Amygdala (tissue), 56 donors: ENCODE results near the gene ANK3.

Source experiments
- DNase-seq, 56 donors: peaks; one replicate each; lab custom pipeline; 2025; lab: John Stamatoyannopoulos, UW

Gene ANK3

DNA sequence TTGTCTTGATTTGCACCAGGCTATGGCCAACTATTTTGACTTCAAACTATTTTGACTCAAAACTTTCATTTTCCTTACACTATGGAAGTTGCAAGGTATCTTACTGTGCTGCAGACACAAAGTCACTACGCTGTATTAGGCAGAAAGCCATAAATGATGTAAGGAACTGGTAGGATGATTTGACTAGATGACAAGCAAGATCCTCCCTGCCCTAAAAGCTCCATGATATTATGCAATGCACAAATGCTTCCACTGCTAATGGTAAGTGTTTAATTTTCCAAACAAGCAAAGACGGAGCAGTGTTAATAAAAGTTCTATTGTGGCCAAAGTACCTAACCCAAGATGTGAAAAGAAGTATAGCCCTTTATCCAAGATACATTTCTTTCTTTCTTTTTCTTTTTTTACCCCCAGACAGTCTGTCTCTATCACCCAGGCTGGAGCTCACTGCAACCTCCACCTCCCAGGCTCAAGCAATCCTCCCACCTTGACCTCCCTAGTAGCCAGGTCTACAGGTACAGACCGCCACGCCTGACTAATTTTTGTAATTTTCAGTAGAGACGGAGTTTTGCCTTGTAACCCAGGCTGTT, 98.2 kb downstream of the ANK3 start:
- no peak for DNase-seq

DNA sequence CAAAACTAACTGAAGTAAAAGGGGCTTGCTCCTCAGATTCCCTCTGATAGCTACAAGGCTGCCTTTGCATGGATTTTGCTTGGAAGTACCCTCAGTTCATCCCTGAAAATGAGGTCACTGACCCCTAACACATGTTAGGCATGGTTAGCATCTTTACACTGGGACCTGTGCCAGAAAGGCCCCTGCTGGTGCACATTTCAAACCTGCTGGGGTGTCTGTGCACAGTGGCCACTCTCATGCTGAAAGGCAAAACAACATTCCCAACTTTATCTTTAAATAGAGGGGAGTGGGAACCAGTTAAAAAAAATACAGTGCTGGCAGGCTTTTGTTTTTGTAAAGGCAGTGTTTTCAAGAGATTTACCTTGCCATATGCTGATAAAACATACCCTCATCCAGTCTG, 99.1 kb downstream of the ANK3 start:
- DNase-seq: peak in 1 of 56 donors; percentile 11

DNA sequence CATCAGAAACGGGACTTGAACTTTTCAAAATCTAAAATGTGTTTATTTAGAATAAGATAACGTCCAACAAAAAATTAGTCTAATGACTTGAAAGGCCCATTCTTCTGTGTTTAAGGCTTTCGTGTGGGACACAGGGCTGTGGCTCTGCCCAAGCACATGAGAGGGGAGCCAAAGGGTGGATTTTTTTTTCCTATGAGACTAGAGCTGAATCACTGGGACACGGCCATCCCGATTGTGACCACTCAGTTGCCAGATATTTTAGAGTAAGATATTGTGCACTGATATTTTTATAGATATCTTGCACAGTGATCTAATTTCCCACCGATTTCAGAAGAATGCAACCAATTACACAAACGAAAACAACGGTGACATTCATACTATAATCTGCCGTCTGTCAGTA, 99.9 kb downstream of the ANK3 start:
- no peak for DNase-seq

DNA sequence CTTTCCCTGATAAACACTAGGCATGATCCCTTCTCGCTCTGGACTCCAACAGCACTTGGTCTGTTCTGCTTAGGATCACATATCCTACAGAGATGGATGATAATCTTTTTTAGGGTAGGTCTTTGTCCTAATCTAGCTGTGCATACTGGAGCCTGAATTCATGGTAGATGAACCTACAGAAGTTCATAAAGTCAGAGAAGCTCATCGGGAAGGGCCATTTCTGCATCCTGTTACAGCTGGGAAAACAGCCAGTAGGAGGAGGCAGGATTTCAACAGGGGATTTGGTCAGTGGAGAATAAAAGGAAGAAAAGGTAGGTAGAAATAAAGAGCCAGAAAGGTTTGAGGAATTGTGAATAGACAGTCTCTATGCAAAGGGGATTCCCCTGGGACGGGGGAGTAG, 101.4 kb downstream of the ANK3 start:
- DNase-seq: no peak

DNA sequence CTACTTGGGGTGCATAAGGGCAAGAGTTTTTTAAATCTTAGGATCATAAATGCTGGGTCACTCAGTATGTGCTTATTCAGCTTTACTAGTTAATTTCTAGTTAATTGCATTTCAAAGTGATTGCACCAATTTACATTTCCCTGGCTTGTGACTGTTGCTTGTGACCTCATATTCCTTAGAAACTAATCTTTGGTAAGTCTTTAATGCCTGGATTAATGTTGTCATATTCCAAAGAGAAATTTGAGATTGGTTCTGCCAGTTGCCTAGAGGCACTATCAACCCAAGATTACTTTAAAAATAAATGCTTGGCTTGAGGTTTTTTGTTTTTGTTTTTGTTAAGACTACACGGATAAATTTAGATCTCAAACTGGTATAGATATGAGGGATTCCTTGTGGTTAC, 103.1 kb downstream of the ANK3 start:
- DNase-seq: no peak

DNA sequence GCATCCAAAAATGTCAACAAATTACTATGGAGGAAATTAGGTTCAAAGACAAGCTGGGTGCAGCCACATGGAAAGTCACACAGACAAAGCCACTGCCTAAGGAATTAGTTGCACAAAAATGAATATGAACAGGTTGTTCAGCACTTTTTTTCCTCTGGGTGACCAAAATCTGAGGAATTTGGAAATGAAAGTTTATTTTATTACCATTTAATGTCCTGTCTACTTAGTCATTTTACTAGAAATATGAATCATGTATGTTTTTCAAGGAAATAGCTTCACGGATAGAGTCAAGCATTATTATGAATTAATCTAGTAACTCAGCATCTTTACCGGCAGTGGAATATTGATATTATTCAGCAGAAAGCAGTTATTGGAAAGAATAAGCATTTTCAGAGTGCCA, 106.3 kb downstream of the ANK3 start:
- no peak for DNase-seq

DNA sequence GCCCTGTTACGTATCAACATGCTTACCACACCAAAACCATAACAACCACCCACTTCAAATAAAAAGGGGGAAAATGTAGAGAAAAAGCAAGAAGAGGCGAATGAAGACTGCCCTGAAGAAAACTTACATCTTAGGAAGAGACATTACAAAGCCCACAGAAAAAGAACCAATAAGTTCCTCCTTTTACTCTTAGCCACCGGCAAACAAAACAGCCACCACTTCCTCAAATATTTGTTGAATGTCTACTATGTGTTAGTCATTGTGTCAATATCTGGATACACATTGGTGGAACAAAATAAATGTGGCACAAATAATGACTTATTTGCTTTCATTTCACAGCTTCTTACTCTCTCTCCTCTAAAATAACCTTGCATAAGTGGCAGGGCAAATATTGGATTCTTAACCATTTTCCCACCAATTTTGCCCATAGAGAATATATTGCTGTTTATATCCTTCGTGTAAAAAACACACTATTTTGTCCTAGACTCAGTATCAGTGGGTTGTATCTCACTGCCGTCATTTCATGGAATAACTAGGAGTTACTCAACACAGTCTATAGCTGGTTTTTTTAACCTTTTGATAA, 106.8 kb downstream of the ANK3 start:
- peak in 1 of 56 donors; percentile 24 for DNase-seq

DNA sequence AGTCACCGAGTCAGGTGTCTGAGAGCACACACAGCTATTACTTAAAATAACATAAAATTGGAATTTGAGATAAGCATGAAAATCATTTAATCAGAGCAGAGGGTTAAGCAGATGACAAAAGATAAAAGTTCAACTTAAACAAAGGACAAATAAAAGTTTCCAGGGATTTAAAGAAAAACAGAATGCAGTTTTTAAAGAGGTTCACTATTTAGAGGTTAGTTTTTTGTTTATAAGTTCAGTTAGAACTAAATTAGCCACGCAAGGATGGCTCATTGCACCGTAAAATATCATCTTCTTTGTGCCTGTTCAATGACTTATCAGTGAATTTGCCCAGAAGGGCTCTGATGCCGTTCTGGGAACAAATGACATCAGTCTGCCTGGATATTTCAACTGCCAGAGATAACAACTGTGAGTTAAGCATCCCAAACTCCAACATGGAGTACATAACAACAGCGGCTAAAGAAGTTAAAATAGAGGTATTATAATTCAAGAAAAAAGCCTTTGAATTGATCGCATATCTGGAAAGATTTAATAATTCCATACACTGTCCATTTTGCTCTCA, 107.8 kb downstream of the ANK3 start:
- no peak for DNase-seq

DNA sequence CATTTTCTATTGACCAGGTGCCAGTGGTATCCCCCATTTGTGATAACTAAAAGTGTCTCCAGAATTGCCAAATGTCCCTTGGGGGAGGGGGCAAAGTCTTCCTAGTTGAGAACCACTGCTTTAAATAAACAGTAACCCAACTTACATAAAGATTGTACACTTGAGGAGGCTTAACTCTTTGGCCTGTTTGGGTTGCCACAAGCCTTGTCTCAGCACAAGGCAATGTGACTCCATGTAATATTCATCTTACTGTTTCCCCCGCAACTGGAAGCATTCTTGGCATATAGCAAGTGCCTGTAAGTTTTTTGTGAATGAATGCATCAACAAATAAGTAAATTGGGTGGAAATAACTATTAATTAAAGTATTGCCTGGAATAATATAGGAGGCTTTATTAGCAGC, 108.3 kb downstream of the ANK3 start:
- DNase-seq: no peak

DNA sequence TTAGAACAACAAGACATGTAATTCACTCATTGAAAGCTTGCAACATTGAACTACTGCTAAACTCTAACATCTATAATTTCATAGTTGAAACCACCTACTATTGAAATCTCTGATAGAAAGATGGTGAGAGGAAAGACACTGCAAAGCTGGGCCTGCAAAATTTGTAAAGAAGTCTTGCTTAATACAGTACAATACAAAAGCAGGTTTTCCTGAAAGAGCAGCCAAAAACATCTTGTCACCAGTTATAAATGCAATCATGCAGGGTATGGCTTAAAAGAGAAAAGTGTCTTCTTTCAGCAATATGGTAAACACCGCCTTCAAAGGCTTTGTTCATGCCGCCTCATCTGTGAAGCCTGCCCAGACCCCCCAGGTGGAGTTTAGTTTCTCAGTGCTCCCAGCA, 109.2 kb downstream of the ANK3 start:
- no peak for DNase-seq

DNA sequence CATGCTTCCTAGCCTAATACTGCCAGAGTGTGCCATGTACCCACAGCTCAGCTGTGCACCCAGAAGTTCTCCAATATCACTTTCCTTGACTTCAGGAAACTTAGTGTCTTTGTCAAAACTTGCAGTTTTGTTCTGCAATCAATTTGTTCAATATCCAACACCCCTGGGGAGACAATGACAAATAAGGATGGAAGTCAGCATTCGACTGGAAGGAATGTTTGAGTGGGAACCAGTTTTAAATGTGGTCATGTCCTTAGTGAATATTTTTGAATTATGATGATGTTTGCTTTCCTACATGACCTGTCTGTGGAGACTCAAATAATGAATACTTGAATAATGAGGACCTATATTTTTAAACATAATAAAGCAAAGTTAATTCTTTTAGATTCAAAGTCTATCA, 112.0 kb downstream of the ANK3 start:
- DNase-seq: no peak

DNA sequence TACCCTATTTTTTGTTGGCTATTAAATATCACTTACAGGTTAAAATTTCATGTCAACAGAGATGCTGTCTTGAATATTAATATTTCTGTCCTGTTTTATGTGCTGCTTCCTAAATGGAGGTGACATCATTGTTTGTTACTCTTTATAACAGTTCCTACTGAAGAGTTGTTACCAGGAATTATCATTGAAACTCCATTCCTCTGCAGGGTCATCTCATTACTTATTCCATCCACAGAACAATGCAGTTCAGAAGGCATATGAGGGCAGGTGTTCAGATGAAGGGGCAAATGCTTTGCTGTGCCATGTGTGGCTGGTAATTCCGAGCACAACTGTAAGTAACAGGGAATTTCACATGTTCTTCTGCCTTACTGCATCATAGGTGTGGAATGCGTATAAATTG, 113.4 kb downstream of the ANK3 start:
- DNase-seq: no peak

DNA sequence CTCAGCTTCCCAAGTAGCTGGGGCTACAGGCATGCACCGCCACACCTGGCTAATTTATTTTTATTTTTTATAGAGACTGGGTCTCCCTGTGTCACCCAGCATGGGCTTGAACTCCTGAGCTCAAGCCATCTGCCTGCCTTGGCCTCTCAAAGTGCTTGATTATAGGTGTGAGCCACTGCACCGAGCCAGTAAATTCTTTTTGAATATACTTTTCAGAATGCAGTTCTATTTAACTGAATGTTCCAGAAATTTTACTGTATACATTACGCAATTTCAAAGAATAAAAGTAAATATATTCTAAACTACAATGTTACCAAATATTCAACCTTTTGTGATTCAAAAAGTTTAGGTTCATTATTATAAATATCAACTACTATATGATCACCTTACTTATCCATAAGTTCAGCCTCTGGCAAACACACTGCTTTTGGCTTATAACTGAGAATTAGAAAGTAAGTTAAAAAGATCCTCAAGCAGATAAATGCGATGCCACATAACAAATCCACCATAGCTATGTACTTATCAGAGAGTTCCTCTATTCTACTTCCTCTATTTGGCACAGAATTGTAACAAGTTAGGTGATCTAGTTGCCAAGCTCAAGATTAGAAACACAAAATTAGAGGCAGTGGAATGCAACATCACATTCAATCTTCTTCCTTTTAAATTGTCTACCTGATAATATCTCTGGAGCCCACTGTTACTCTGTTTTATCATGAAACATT, 118.2 kb downstream of the ANK3 start:
- no peak for DNase-seq

DNA sequence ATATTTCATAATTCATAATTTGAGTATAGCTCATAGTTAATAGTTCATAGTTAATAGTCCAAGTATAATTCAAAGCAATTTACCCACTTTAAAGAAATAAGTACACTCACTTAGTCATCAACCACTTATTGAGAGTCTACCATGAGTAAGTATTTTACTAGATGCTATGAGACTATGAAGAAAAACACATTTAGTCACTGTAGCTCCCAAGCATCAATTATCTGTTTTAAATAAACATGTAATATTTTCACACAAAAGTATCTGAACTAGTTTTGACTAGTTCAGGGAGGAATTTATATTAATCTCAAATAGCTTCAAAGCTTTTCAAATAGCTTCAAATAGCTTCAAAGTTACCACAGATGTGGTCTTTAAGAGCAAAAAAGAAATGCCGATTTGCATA, 119.2 kb downstream of the ANK3 start:
- no peak for DNase-seq

DNA sequence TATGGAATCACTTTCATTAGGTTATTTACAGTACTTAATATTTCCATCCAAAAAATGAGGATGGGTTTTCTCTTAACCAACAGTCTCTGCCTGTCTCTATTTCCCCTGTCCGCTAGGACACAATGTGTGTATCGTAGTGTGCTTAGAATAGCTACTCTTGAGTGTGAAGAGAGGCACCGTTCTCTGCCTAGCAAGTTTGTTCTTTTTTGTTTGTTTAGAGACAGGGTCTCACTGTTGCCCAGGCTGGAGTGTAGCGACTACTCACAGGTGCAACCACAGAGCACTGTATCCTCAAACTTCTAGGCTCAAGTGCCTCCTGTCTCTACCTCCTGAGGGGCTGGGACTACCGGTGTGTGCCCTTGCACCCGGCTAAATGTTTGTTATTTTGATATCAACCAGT, 121.9 kb downstream of the ANK3 start:
- DNase-seq: no peak

DNA sequence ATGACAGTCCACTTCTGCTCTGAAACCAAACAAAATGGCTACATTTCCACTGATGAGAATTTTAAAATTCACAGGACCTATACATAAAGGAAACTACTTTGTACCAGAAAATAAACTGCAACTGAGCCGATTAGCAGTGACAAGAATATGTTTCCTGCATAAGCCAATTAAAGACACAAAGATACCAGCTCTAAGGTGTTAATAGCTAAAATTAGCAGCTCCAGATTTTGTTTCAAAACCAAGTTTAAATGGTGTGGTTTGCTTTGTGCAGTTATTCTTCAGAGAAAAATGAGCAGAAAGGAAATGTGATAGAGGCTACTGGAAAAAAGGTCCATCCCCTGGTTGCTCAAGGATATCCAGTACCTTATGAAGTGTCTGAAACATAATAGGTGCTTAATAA, 123.2 kb downstream of the ANK3 start:
- no peak for DNase-seq

DNA sequence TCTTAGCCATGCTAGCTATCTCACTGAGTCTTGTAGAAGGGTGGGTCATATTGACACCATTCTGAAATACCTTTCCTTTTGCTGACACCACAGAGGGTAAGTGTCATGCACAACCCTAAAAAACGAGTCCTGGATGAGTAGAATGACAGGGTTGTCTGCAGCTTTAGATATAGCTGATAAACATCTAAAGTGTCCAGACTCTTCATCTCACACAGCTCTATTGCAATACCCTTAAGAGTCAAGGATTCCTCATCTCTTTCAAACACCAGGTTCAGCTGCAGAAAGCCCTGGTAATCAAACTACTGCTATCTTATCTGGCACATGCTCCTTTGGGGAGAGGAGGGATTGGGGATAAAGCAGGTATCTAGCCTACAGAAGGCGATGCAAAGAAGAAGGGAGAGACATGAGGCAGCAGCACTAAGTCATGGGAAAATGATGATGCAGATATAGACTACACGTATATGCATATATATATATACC, 127.0 kb downstream of the ANK3 start:
- no peak for DNase-seq

DNA sequence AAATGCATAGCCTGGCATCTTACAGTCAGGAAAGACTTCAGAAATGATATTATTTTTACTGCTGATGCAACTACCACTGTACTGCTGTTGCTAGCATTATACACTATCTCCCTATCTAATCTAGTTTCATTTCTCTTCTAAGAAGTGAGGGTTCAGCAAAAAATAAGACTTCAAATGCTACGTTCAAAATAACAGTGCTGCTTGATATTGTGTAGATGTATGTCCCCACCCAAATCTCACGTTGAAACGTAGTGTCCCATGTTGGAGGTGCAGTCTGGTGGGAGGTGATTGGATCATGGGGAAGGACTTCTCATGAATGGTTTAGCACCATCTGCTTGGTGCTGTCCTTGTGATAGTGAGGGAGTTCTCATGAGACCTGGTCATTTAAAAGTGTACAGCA, 129.4 kb downstream of the ANK3 start:
- no peak for DNase-seq

DNA sequence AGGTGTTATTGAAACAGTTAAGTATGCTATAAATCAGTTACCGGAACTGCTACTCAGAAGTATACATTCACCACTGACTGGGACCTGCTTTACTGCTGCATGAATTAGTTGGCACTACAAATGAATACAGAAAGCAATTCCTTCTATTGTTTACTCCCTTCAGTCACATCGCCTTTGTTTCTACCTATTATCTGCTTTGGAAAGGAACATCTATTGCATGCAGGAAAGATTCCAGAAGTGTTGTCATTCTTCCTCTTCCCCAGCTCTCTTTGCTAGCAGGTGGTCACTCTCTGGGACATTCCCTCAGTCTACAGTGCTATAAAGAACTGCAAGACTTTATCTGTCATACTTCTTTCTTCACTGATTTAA, 131.3 kb downstream of the ANK3 start:
- DNase-seq: no peak

DNA sequence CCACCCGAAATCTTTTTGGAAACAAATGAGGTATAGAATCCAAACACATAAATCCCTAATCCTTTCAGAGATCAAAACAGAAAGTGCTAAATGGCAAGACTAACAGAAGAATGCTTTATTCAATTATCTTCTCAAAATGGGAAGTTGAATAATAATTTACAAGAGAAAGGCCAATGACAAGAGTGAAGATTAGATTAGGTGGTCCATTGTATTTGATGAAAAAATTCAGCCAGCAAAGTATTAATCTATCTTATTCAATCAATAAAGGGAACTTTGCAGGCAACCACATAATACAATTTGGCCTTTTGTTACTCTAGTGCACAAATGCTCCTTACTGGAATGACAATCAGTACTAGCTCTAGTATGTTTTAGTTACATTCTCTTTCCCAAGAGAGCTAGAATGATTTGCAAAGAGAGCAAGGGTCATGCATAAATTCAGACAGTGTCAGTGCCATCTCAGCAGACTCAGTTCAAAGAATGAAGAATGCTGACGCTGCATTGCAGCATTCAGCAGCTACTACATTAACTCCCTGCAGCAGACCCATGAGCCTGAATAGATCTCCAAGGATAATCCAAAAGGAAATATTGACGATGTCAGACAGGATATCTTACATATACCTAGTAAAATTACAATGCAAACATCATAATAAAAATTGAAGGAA, 131.8 kb downstream of the ANK3 start:
- DNase-seq: peak in 1 of 56 donors; percentile 22

DNA sequence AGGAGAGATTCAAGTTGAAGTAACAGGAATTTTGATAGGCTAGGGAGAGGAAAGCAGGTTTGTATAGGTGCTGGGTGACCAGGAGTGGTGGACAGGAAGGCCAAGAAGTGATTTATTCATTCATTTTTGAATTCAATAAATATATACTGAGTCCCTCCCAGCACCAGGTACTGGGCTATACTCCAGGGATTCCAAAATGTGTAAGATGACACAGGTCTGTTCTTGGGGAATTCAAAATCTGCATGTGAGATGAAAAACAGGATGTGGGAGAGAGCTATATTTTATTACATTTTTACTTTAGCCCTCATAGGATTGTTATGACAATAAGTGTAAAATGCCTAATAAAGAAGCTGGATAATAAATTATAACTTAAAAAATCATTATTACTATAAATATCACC, 134.9 kb downstream of the ANK3 start:
- DNase-seq: no peak
